BLaER1 treated with 17β-estradiol and CSF1 and Interleukin-3, amounts not matched to agents 10 nM and 100 nM (cell line): Measurements from ENCODE around the gene SLC9A8.
A peak's percentile ranks its signal among the peaks of the same experiment; 100 is the strongest.

ENCODE experiments used
- H3K27ac ChIP-seq, 11 experiments: shearing (Covaris generic); formaldehyde crosslinking; 2 replicates each; pipeline ENCODE4 v1.8.1; 2022
- H3K27me3 ChIP-seq, 11 experiments: shearing (Covaris generic); formaldehyde crosslinking; 2 replicates each; pipeline ENCODE4 v1.8.1; 2022
- H3K36me3 ChIP-seq, 11 experiments: shearing (Covaris generic); formaldehyde crosslinking; 2 replicates each; pipeline ENCODE4 v1.8.1; 2022
- H3K4me1 ChIP-seq, 10 experiments: shearing (Covaris generic); formaldehyde crosslinking; 2 replicates each; pipeline ENCODE4 v1.8.1; 2022
- H3K4me2 ChIP-seq, 11 experiments: shearing (Covaris generic); formaldehyde crosslinking; 2 replicates each; pipeline ENCODE4 v1.8.1; 2022
- H3K4me3 ChIP-seq, 10 experiments: shearing (Covaris generic); formaldehyde crosslinking; 2 replicates each; pipeline ENCODE4 v1.8.1; 2022
- H3K9ac ChIP-seq, 11 experiments: shearing (Covaris generic); formaldehyde crosslinking; 2 replicates each; pipeline ENCODE4 v1.8.1; 2022
- H3K9me3 ChIP-seq, 11 experiments: shearing (Covaris generic); formaldehyde crosslinking; replicated peaks in 1 of 11; 2 replicates each; pipeline ENCODE4 v1.8.1; 2022
- H4K20me1 ChIP-seq, 11 experiments: shearing (Covaris generic); formaldehyde crosslinking; 2 replicates each; pipeline ENCODE4 v1.8.1; 2022
- Cebpa-rat ChIP-seq, 11 experiments: shearing (Covaris generic); IDR thresholded peaks; 2 replicates each; pipeline ENCODE4 v1.8.1; 2022

SLC9A8 gene

GRCh38 chr20:49919461-49919860 is 106.8 kb downstream of the SLC9A8 start:
- TF ChIP-seq Cebpa-rat (IDR thresholded peaks at IDR 0.05): no peak
- no peaks in the 10 kb centered on the region for H3K36me3 ChIP-seq
- no peak overlapping the region for H3K27ac ChIP-seq
- H4K20me1 ChIP-seq: peaks cover 0 to 8% (median 6%) of the 10 kb centered on the region in 11 experiments; a peak in 12 of 22 replicates
- no peak overlapping the region for H3K9ac ChIP-seq
- H3K4me2 ChIP-seq: no peak overlapping the region
- peaks cover 10 to 14% (median 12%) of the 10 kb centered on the region in 10 experiments for H3K4me1 ChIP-seq
- H3K27me3 ChIP-seq: no peaks in the 10 kb centered on the region
- H3K9me3 ChIP-seq: no peaks in the 10 kb centered on the region
- H3K4me3 ChIP-seq: no peak overlapping the region

- no peak for TF ChIP-seq Cebpa-rat (IDR thresholded peaks at IDR 0.05)
Observed at GRCh38 chr20:49924247-49924646, 111.6 kb downstream of the SLC9A8 start.

GRCh38 chr20:49925901-49926454 is 113.3 kb downstream of the SLC9A8 start:
- peaks cover 4 to 23% (median 9%) of the 10 kb centered on the region in 10 experiments; a peak in 13 of 20 replicates for H3K4me1 ChIP-seq
- H3K27me3 ChIP-seq: no peaks in the 10 kb centered on the region
- no peaks in the 10 kb centered on the region for H3K9me3 ChIP-seq
- H3K4me3 ChIP-seq: no peak overlapping the region
- H3K9ac ChIP-seq: no peak overlapping the region
- H4K20me1 ChIP-seq: no peaks in the 10 kb centered on the region
- H3K27ac ChIP-seq: peak overlapping the region in 2 of 11 experiments; percentile 4 to 29; a peak in 1 of 22 replicates
- peak overlapping the region in 4 of 11 experiments; percentile 13 to 36 (median 24); a peak in 4 of 22 replicates for H3K4me2 ChIP-seq
- H3K36me3 ChIP-seq: no peaks in the 10 kb centered on the region
- no peak for TF ChIP-seq Cebpa-rat (IDR thresholded peaks at IDR 0.05)

More at GRCh38 chr20:49924247-49924646, 111.6 kb downstream of the SLC9A8 start:
- peaks cover 4 to 21% (median 9%) of the 10 kb centered on the region in 10 experiments; a peak in 13 of 20 replicates for H3K4me1 ChIP-seq
- no peak overlapping the region for H3K4me3 ChIP-seq
- no peaks in the 10 kb centered on the region for H4K20me1 ChIP-seq
- H3K4me2 ChIP-seq: no peak overlapping the region
- no peak overlapping the region for H3K9ac ChIP-seq
- H3K9me3 ChIP-seq: no peaks in the 10 kb centered on the region
- H3K27ac ChIP-seq: no peak overlapping the region
- H3K36me3 ChIP-seq: no peaks in the 10 kb centered on the region
- H3K27me3 ChIP-seq: no peaks in the 10 kb centered on the region

GRCh38 chr20:49928411-49929141 is 115.9 kb downstream of the SLC9A8 start:
- H3K27me3 ChIP-seq: no peaks in the 10 kb centered on the region
- peak overlapping the region in 8 of 11 experiments; percentile 1 to 52 (median 16); a peak in 6 of 22 replicates for H3K4me2 ChIP-seq
- peak overlapping the region in 8 of 11 experiments; percentile 2 to 66 (median 52); a peak in 12 of 22 replicates for H3K27ac ChIP-seq
- peaks cover 4 to 23% (median 10%) of the 10 kb centered on the region in 10 experiments; a peak in 14 of 20 replicates for H3K4me1 ChIP-seq
- no peaks in the 10 kb centered on the region for H4K20me1 ChIP-seq
- no peak overlapping the region for H3K4me3 ChIP-seq
- H3K36me3 ChIP-seq: no peaks in the 10 kb centered on the region
- peak overlapping the region in 5 of 11 experiments; percentile 20 to 35 (median 27); a peak in 7 of 22 replicates for H3K9ac ChIP-seq
- peak in 4 of 11 experiments; percentile 42 to 76 (median 67); a peak in 8 of 22 replicates for TF ChIP-seq Cebpa-rat (IDR thresholded peaks at IDR 0.05)
- H3K9me3 ChIP-seq: no peaks in the 10 kb centered on the region

GRCh38 chr20:49929142-49929494 is 116.5 kb downstream of the SLC9A8 start:
- no peaks in the 10 kb centered on the region for H3K9me3 ChIP-seq
- H3K4me2 ChIP-seq: peak overlapping the region in 3 of 11 experiments; percentile 15 to 52 (median 18); a peak in 4 of 22 replicates
- H3K27ac ChIP-seq: peak overlapping the region in 8 of 11 experiments; percentile 2 to 66 (median 50); a peak in 11 of 22 replicates
- H3K9ac ChIP-seq: peak overlapping the region in 4 of 11 experiments; percentile 2 to 35 (median 24); a peak in 6 of 22 replicates
- H3K27me3 ChIP-seq: no peaks in the 10 kb centered on the region
- H4K20me1 ChIP-seq: no peaks in the 10 kb centered on the region
- H3K36me3 ChIP-seq: no peaks in the 10 kb centered on the region
- H3K4me1 ChIP-seq: peaks cover 4 to 28% (median 14%) of the 10 kb centered on the region in 10 experiments; a peak in 17 of 20 replicates
- H3K4me3 ChIP-seq: no peak overlapping the region
- TF ChIP-seq Cebpa-rat (IDR thresholded peaks at IDR 0.05): no peak

- Histone ChIP-seq H3K4me3 (peak overlapping the region; percentile 72 to 100 (median 99); a peak in 16 of 20 replicates), H3K9me3 (peaks cover 0 to 7% (median 0%) of the 10 kb centered on the region in 11 experiments; a peak in 3 of 22 replicates), H3K27me3 (no peaks in the 10 kb centered on the region), H3K36me3 (peaks cover 17 to 27% (median 22%) of the 10 kb centered on the region in 11 experiments; a peak in 21 of 22 replicates), H3K9ac (peak overlapping the region in 10 of 11 experiments; percentile 43 to 99 (median 98); a peak in 17 of 22 replicates), H3K4me2 (peak overlapping the region; percentile 41 to 83 (median 66)), H3K27ac (peak overlapping the region; percentile 55 to 99 (median 97)), H4K20me1 (peaks cover 37 to 44% (median 40%) of the 10 kb centered on the region in 11 experiments; a peak in 21 of 22 replicates), H3K4me1 (peaks cover 47 to 62% (median 56%) of the 10 kb centered on the region in 10 experiments)
- no peak for TF ChIP-seq Cebpa-rat (IDR thresholded peaks at IDR 0.05)
Observed at GRCh38 chr20:49935746-49936152, 123.1 kb downstream of the SLC9A8 start.

- H3K27me3 ChIP-seq: no peaks in the 10 kb centered on the region
- peak in 1 of 11 experiments; percentile 41; a peak in 1 of 22 replicates for TF ChIP-seq Cebpa-rat (IDR thresholded peaks at IDR 0.05)
- H3K27ac ChIP-seq: peak within 1 kb of the TSS; percentile 85 to 99 (median 97)
- H3K9me3 ChIP-seq: peaks cover 0 to 7% (median 0%) of the 10 kb centered on the region in 11 experiments; a peak in 3 of 22 replicates
- peaks cover 43 to 51% (median 47%) of the 10 kb centered on the region in 11 experiments for H4K20me1 ChIP-seq
- peaks cover 23 to 34% (median 29%) of the 10 kb centered on the region in 11 experiments for H3K36me3 ChIP-seq
- peaks cover 47 to 64% (median 58%) of the 10 kb centered on the region in 10 experiments for H3K4me1 ChIP-seq
- peak within 1 kb of the TSS; percentile 96 to 100 (median 99) for H3K4me2 ChIP-seq
- H3K9ac ChIP-seq: peak within 1 kb of the TSS; percentile 93 to 99 (median 98)
- peak within 1 kb of the TSS; percentile 72 to 100 (median 99) for H3K4me3 ChIP-seq
Observed at GRCh38 chr20:49936153-49937026, 123.8 kb downstream of the SLC9A8 start, which contains the start of gene RNF114. Gene RNF114 (plus strand): TSS chr20:49936397. CDS start chr20:49936413, 16 bp downstream.
